ENCODE data around the gene CLNK.

The CLNK gene

DNA sequence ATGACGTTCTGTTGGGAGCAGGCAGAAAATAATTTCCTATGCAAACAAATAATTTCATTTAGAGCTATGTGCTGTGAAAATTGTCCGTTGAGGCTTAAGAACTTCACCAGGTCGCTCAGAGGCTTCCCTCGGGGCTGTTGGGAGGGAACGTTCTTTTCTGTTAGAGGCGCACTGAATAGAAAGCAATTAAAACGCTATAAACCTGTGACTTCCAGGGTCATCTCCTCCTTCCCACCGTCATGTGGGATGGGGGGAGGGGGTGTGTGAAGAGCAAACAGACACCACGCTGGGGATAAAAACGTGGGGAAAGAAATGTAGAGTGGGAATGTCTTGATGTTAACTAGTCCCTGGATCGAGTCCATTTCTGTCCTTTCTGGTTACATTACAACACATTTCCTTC is 192.1 kb downstream of the CLNK start:
- DNase-seq = no peak

DNA sequence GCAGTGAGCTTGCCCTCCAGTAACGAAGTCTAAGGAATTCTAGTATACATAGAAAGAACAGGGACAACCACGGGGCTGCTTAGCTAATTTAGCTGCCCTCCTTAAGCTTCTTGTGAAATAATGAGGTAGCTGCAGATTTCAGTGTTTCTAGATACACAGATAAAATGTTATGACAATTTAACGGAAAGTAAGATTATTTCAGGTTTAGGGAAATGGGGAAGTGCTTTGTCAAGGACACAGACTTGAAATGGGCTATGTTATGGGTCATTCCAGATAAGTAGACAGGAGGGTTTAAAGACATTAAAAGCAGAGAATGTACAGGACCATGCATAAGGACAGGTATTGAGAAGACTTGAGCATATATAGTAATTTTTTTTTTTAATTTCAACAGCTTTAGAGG is 193.2 kb downstream of the CLNK start:
- no peak for DNase-seq

DNA sequence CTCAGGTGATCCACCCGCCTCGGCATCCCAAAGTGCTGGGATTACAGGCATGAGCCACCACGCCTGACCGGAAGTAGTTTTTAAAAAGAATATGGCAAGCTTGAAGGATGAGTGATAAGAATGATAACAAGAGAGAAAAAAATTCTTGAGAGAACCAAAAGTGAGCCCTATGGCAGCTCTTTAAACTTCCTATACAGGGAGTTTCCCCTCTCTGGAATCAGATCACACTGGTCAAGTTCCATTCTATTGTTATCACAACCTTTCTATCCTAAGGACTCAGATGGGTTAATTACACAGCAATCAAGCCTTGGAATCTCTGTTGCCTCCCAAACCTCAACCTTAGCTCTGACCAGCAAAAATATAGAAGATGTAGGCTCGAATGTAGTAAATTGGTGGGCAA is 193.6 kb downstream of the CLNK start:
- no peak for DNase-seq

DNA sequence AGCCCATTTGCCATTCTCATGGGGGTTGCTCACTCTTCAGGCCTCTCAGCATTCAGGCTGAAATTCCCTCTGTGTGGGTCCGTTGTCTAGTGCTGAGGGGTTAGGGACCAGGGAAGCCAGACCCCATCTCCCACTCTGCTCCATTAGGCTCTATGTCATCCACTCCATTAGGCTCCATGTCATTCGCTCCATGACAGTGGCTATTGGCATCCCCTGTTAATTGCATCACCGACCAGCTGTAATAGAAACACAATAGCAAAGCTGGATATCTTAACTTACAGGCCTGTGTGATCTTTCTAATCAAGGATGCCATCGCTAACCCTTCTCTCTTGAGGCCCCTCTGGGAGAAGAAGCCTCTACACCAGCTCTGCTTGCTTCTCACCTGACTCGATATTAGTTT is 201.7 kb downstream of the CLNK start:
- no peak for DNase-seq

DNA sequence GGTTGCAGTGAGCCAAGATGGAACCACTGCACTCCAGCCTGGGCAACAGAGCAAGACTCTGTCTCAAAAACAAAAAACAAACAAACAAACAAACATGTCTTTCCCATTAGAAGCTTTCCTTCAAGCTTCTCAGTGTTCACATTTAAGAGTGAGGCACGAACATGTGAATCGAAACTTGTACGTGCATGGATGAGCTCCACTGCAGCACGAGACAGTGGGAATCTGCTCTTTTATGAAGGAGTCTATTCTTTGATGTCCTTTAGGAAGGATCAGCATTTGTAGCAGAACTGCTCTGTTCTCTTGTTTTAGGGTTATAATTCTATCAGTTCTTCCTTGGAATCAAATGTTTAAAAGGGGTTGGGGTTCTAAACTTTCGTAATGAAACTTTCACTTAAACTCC is 204.0 kb downstream of the CLNK start:
- no peak for DNase-seq

DNA sequence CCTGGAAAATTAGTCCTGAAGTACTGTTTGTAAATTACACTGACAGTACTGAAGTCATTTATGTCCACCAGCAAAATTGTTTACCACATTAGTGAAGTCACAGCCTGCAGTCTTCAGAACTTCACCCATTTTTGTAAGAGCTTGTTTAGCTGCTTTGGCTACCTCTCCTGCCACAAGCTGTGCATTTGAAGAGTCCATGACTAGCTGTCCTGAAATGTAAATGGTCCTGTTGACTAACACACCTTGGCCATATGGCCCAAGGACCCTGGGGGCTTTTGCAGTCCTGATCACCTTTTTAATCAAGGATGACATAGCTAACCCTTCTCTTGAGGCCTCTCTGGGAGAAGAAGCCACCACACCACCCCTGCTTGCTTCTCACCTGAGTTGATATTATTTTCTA is 205.9 kb downstream of the CLNK start:
- DNase-seq = no peak

DNA sequence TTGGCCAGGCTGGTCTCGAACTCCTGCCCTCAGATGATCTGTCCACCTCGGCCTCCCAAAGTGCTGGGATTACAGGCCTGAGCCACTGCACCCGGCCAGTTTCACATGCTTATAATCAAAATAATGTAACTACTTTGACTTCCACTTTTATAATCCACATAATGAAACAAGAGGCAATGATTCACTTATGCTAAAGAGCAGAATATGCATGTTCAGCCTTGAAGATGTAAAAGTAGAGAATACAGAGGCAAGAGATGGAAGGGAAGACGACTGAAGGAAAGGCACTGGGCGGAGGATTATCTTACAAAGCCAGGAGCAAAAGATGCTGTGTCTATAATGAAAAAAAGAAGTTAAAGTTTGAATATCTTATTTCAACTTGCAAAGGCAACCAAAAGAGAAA is 214.1 kb downstream of the CLNK start:
- DNase-seq = no peak

DNA sequence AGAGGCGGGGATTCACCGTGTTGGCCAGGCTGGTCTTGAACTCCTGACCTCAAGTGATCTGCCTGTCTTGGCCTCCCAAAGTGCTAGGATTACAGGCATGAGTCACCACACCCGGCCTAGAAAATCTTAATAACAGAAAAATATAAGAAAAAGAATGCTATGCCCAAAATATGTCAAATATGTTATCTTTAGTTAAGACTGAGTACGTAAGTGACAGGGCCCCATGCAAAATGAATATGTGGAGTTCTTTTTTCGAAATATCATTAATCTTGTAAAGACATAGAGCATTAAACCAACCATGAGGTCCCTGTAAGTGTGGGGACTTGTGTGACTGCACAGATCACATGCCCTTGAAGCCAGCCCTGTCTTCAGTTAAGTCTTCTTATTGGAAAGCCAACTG is 218.4 kb downstream of the CLNK start:
- DNase-seq = no peak

DNA sequence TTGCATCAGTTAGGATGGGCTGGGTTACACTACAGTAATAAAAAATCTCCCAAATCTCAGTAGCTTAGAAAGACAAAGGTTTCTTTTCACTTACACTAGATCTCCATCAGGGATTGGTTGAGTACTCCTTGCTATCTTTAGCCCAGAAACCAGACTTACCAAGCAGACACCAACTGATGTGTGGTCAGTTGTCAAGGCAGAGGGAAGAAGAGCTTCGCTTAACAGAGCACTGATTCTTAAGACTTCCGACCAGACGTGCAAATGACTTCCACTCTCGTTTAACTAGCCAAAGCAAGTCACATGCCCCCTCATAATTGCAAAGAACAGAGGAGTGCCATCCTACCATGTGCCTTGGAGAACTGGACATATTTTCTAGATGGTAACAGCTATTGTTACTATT is 221.7 kb downstream of the CLNK start:
- DNase-seq = no peak

DNA sequence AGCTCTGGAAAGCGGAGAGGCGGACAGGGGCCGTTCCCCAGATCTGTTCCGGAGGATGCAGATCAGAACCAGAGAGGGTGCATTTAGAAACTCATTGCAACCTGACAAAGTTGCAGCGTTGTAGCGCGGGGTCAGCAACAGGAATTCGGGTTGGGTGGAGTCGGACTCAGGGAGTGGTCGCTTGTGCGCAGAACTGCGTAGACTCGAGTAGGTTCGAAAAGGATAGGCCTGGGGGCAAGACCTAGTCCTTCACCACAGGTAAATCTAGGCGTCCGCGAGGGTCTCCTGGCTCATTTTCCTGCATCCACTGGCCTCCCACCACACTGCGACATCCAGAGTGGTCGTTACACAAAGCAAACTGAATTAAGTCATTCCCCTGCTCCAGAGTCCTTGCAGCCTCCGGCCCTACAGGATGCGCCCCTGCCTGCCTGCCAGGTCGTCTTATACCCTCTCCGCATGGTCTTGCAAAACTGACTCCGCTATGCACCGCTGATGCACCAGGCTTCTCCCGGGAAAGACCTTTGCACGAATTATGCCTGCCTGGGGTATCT is 222.6 kb downstream of the CLNK start:
- DNase-seq = no peak

DNA sequence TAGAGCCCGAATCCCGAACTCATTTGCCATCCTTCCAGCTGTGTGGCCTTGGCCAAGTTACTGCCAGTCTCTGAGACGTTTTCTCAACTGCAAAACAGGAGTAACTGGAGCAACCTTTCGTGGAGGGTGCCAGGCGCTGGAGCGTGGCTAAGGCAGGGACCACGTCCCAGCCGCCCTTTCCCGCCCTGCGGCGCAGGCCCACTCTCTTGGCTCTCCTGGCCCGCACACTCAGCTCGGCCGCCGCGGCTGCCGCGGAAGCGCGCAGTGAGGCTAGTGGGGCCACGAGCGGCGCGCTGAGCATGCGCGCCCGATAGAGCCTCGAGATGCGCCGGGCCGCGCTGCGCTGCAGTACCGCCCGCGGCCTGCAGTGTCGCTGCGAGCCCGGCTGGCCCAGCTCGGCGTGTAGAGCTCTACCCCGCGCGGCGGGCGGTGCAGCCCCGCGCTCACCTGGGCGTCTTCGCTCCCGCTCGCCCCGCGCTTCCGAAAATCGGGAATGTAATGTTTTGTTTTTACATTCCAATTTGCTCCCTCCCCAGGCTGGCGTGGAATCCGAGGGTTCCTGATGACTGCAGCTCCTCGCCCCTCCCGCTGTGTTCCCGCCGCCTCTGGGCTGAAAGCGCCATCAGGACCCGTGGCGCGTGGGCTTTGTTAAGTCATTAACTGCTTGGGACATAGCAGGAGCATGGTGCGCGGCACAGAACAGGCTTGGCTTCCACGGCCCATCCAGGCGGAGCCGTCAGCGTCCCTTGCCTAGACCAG is 223.3 kb downstream of the CLNK start:
- DNase-seq = peak; percentile 62

DNA sequence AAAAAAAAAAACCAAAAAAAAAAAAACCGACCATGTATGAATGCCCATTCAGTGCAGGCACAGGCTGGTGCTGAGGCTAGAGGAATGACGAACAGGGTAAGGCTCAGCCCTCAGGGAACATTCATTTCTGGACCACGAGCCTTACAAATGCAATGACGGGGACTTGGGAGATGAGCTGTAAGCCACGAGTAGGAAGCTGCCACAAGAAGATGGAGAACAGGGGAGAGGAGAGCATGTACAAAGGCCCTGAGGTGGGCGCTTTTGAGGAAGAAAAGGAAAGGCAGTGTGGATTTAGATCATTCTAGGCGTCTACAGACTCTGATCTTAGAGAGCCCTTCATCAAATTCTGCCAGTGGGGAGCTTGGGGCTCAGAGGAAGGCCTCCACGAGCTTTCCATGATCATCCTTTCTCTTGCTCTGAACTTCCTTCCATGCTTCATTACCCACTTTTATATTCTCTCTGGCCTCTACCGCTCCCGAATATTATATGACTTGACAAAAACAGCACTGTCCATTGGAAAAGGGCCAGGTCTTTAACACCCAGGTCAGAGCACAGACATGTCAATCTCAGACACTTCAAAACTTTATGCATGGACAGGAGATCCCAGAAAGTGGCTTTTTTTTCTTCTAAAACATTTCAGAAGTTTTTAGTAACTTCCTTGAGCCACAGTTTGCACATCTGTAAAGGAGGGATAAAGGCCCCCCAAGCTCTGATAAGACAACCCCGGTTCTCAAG is 224.1 kb downstream of the CLNK start:
- DNase-seq = no peak

DNA sequence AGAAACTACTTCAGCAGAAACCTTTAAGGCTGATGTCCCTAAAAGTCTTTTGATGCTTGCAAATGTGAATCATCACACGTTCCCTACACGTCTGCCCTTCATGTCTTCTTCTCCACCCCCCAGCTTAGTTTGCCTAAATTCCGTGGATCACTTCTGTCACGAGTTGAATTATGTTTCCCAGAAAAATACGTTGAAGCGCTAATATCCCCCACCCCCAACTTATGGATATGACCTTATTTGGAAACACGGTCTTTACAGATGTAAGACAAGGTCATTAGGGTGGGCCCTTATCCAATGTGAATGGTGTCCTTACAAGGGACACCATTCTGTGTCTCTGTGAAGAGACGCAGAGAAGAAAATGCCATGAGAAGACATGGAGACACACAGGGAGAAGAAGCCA is 225.3 kb downstream of the CLNK start:
- no peak for DNase-seq

DNA sequence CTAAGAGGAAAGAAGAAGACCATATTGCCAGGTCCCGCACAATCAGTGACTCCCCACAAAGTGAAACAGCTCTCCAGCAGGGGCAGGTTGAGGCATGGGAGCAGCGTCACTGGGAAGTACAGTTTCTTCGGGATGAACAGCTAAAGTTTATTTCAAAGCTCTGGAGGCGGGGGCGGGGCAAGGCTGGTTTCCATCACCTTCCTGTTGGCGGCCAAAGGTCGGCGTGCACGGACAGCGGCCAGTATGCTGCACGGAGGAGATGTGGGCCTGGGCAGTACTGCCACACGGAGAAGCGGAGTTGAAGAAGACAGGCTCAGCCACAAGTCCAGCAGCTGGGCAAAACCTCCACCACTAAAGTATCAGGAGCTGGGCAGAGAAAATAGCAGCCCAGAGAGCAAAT is 226.4 kb downstream of the CLNK start:
- DNase-seq = no peak

DNA sequence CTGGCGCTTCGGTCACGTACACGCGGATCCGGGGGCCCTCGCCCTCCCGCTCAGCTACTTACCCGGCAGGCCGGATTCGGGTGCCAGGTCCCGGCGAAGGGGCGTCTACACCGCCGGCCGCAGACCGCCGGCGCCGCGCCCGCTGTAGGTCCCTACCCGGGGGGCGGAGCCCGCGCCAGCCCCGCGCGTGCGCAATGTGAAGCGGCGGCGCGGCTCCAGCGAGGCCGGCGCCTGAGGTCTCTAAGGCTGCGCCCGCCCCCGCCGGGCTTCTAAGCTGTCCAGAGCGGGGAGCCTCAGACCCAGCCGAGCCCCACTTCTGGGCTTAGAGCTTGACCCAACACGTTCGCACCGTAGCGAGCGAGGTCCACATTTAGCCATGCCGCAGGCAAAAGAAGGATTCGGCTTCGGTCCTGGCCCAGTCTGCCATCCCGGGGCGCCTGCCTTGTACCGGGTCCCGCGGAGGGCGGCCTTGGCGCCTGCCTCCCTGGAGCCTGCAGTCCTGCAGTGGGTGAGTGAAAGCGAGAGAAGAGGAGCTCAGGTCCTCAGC is 227.2 kb downstream of the CLNK start, which contains the start of gene ZNF518B:
Gene ZNF518B, minus strand, starts transcription at position 172 of the 547 bp plus-strand sequence. CDS start 11,098 bp downstream, outside the sequence.
- peak; percentile 70 for DNase-seq

DNA sequence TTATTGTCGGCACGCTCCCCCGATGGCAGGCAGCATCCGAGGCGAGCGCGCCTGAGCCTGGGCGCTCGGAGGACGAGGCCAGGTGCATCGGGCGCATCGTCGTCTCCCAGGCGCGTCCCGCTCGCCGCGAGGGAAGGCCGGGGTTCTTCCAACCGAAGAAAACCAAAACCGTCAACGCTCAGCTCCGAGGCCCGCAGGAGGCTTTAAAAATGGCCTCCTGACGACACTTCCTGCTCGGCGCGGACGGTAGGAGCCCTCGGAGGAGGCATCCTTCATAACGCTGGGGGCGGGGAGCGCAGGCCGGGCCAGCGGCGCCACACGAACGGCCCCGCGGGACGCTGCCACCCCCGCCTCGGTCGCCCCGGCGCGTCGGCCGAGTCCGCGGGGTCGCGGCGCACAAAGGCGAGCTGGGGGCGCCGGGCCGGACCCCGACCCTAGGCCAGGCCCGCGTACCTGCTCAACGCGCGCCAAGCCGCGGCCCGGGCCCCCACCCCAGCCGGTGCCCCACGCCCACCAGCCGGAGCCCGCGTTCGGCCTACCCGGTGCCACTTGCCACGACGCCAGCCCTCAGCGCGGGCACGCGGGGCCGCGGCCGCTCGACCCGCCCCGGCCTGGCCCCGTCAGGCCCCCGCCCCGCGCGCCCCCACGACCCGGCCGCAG is 227.8 kb downstream of the CLNK start:
- DNase-seq = peak; percentile 37

DNA sequence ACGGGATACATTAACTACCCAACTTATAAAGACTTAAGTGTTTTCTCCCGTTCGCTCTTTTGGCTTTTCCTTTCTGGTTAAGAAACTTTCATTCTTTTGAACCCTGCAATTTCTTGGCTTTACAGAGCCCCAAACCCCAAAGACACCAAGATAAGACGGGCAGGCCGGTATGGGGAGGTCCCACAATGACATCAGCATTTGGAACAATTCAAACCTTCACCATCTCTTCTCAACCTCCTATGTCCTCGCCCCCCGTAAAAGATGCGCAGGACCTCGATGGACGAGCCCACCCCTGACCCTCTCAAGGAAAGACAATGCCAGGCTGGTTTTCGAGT is 228.3 kb downstream of the CLNK start:
- no peak for DNase-seq

DNA sequence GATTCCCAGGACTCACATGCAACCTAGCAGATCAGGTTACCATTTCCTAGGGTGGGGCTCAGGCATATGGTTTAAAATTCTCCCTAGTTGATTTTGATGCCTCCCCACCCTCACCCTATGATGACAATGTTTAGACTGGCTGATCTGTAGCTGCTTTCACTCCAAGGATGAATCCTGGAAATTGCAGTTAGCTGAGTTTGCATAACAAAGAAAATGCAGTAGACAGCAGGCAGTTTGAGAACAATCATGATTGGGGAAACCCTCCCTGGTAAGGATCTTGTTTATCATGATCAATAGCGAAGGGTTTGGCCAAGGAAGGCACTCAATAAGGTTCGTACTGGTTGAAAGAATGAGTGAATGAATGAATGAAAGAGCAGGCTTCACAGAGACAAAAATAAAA is 229.4 kb downstream of the CLNK start:
- no peak for DNase-seq

DNA sequence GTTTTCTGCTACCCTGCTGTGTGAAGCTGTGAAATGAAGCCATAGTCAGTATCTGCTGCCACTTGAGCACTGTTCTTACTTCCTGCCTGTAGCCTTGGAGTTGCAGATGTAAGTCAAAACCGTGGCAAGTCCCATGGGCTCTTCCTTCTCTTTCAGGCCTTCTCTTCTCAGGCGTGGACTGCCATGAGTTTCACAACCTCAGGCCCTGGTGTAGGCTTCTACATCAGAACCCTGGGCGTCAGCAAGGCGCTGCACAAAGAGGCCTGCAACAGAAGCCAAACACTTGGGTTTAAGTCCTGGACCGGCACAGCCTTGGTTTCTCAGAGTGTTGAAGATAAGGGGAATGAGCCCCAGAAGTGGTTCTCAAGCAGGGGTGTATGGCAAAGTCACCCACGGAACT is 229.8 kb downstream of the CLNK start:
- no peak for DNase-seq

DNA sequence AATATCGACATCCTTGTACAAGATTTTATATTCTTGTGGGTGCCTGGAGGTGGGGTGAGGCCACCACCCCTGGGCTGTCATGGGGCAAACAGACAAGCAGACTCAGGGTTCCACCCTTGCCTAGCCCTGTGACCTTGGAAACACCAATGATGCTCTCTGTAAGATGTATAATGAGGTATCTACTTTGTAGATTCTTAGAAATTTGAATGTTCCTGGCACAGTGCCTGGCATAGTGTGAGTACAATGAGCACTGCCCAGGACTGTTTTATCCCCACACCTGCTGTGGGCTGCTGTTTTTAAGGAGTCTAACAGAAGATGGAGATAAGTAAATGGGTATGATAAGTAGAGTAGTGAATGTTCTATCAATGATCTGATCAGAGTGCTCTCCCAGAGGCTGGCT is 230.4 kb downstream of the CLNK start:
- DNase-seq = no peak

DNA sequence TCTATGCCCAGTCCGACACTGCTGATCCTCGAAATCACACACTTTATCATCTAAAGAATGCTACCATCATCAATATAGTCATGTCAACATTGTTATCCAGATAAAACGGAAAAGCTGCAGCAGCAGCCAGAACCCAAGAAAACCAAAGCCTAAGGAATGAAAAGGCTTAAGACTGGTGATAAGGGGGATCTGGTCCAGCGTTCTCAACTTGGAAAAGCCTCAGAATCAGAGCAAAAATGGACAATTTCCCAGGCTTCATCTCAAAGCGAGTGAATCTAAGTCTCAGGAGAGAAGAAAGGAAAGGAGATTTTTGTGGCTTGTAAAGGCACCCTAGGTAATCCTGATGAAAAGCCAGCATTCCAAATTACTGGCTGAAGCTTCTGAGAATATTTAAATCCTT is 235.6 kb downstream of the CLNK start:
- DNase-seq = no peak

DNA sequence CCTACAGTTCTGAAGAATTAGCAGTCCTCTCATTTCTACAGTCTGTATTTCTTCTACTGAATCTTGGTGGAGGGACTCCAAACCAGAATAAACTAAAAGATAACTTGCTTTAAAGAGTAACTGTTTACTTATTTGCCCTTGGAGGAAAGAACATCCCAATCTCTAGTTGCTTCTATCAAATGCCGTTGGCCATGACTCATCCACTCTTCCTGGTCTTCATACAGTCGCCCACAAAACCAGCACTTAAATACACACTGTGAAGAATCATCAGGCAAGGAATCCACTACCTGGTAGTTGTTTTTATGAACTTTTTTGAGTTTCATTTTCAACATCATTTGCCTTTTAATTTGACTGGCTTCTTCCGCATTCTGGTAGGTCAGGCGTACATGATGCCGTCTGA is 241.6 kb downstream of the CLNK start:
- no peak for DNase-seq

DNA sequence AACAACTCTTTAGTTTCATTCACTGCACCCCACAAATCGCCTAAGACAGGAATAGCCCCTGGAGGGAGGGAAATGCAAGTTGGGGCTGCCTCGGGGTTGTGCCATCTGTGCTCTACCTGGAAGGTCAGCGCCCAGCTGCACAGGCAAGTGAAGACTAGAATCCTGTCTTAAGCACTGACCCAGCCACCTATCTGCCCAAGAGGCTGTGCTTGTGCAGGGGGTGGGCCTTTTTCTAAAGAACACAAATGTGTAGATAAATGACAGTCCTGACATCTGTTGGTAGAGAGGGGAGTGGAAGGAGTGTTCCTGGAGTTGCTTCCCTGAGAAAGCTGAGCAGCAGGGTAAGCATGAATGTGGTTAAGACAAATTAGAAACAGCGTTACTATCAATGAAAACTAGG is 243.1 kb downstream of the CLNK start:
- no peak for DNase-seq

DNA sequence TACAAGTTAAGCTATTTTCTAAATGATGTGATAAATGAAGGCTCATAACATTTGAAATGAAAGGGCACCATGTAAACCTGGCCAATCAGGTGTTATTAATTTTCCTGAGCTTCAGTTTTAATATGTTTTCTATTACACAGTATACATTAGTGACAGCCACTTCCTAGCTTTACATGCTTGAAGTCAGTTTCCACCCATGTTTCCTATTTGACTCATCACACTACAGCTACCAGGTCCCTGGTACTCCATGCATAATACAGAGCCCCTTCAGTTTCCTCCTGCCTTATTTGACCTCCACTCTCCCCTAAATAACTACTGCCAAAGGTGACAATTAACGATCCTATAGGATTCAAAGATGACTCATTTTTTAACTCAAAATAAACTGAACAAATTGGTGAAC is 245.6 kb downstream of the CLNK start:
- no peak for DNase-seq
